ENCODE measurements around the gene VWA5B2.

The VWA5B2 gene

GRCh38 chr3:184233127-184233843 is 3.9 kb downstream of the VWA5B2 start:
- Histone ChIP-seq H3K36me3 (ENCODE audit: control insufficient read depth in 2 of 2, insufficient read depth in 1 of 2, low read length in 2 of 2) (no peaks in the 10 kb centered on the region), H3K27ac (ENCODE audit: extremely low read depth, low read depth, low read length) (no peak overlapping the region), H3K4me3 (ENCODE audit: low read depth, low read length) (no peak overlapping the region), H3K4me1 (ENCODE audit: control insufficient read depth, insufficient read depth, low read length) (no peaks in the 10 kb centered on the region), H3K9me3 (ENCODE audit: control insufficient read depth, insufficient read depth, low read depth, low read length) (no peaks in the 10 kb centered on the region)
- ChIA-PET CTCF (no interaction called here), POLR2A (no interaction called here)
- TF ChIP-seq ZNF449 (tag by site-specific recombination; IDR thresholded peaks at IDR 0.05) (no peak), ZNF585B (tag by site-specific recombination; IDR thresholded peaks at IDR 0.05) (no peak), ZNF433 (tag by site-specific recombination; IDR thresholded peaks at IDR 0.05; ENCODE audit: low read depth) (no peak), KLF8 (tag by site-specific recombination; IDR thresholded peaks at IDR 0.05) (no peak), ZNF530 (tag by site-specific recombination; IDR thresholded peaks at IDR 0.05; ENCODE audit: low read depth) (no peak), ZSCAN4 (tag by site-specific recombination; IDR thresholded peaks at IDR 0.05) (no peak), BCL11A (tag by site-specific recombination; IDR thresholded peaks at IDR 0.05; ENCODE audit: low read depth) (no peak), ZNF132 (tag by site-specific recombination; IDR thresholded peaks at IDR 0.05; ENCODE audit: borderline replicate concordance) (no peak), ZSCAN23 (tag by site-specific recombination; IDR thresholded peaks at IDR 0.05) (no peak), ZNF341 (tag by site-specific recombination; IDR thresholded peaks at IDR 0.05; ENCODE audit: low read depth) (no peak), SCRT1 (tag by site-specific recombination; IDR thresholded peaks at IDR 0.05; ENCODE audit: borderline replicate concordance) (no peak), KLF10 (tag by site-specific recombination; IDR thresholded peaks at IDR 0.05) (no peak)

GRCh38 chr3:184234224-184234623 is 4.8 kb downstream of the VWA5B2 start:
- Histone ChIP-seq H3K9me3 (ENCODE audit: control insufficient read depth, insufficient read depth, low read depth, low read length) (no peaks in the 10 kb centered on the region), H3K36me3 (ENCODE audit: control insufficient read depth in 2 of 2, insufficient read depth in 1 of 2, low read length in 2 of 2) (no peaks in the 10 kb centered on the region), H3K27ac (ENCODE audit: extremely low read depth, low read depth, low read length) (no peak overlapping the region), H3K4me3 (ENCODE audit: low read depth, low read length) (no peak overlapping the region), H3K4me1 (ENCODE audit: control insufficient read depth, insufficient read depth, low read length) (no peaks in the 10 kb centered on the region)
- ChIA-PET POLR2A (no interaction called here), CTCF (no interaction called here)
- TF ChIP-seq ZNF664 (tag by site-specific recombination; IDR thresholded peaks at IDR 0.05) = no peak
- TF ChIP-seq ZIC2 (tag by site-specific recombination; IDR thresholded peaks at IDR 0.05) = 0 out of 2 replicates have a peak, but pooled peaks have one; percentile 38
- TF ChIP-seq ZNF658 (tag by site-specific recombination; IDR thresholded peaks at IDR 0.05) = no peak
- no peak for TF ChIP-seq OVOL3 (tag by site-specific recombination; IDR thresholded peaks at IDR 0.05)
- TF ChIP-seq ZFP37 (tag by site-specific recombination; IDR thresholded peaks at IDR 0.05) = peak; percentile 93
- TF ChIP-seq ZNF837 (tag by site-specific recombination; IDR thresholded peaks at IDR 0.05) = no peak
- no peak for TF ChIP-seq ZNF280D (tag by site-specific recombination; IDR thresholded peaks at IDR 0.05)
- TF ChIP-seq SP2 (tag by site-specific recombination; IDR thresholded peaks at IDR 0.05) = no peak
- no peak for TF ChIP-seq ZBTB6 (tag by site-specific recombination; IDR thresholded peaks at IDR 0.05)
- TF ChIP-seq ZNF274 (IDR thresholded peaks at IDR 0.05; ENCODE audit: low read length) = no peak
- no peak for TF ChIP-seq ZNF274 (tag by site-specific recombination; IDR thresholded peaks at IDR 0.05; ENCODE audit: borderline replicate concordance)
- TF ChIP-seq ZNF600 (tag by site-specific recombination; IDR thresholded peaks at IDR 0.05) = 0 out of 2 replicates have a peak, but pooled peaks have one; percentile 24
- TF ChIP-seq HIC1 (tag by site-specific recombination; IDR thresholded peaks at IDR 0.05) = peak; percentile 23; the same call in 1 of the 2 replicates
- TF ChIP-seq ZNF560 (tag by site-specific recombination; IDR thresholded peaks at IDR 0.05; ENCODE audit: borderline replicate concordance) = no peak
- no peak for TF ChIP-seq ZNF510 (tag by site-specific recombination; IDR thresholded peaks at IDR 0.05; ENCODE audit: insufficient replicate concordance)

Data from HEK293 (cell line).